Heart left ventricle (tissue), 13 donors: ENCODE results near the gene TBKBP1.

Source experiments
- POLR2A ChIP-seq, 2 donors: fragments of 450-650 bp; IDR thresholded peaks; one replicate each; pipeline ENCODE4 v1.6.1; 2017; ENCODE audit warnings: antibody characterized with exemption in 2 of 2, mild to moderate bottlenecking in 2 of 2, moderate library complexity in 2 of 2
- TF ChIP-seq, protein P1 (sequence below), 12 donors: fragments of 200-600 bp; sonication (generic) in 4 of 12; IDR thresholded peaks; one replicate each; pipeline versions ENCODE4 v1.5.0 to v1.8.0; 2018 to 2022; ENCODE audit warnings: antibody characterized with exemption in 12 of 12, mild to moderate bottlenecking in 5 of 12
- donor health status: ischemic (EF 13 %, LVEDD 7.1; RV severe dilation, severe dysfunction).
- donor health status: DM: no; HTN: yes; CAD: no.
- donor health status: DM: no; HTN: no; CAD: no.
- donor health status: ischemic (EF 25% LVEDD 6.9; RV normal size, moderate dysfunction).
- donor health status: ischemic (EF 25% LVEDD 5.7; RV mildly dilated, moderate dysfunction).
- donor health status: ischemic (EF 35%, LVEDD 5.7; RV mildly dilated, moderate dysfunction).
- donor health status: nonischemic (EF 11% LVEDD 7.7; RV severe dilation, severe dysfunction).
- donor health status: DM: yes; HTN: yes; CAD: no.
- donor health status: PGD.
- donor health status: ischemic (EF 29% LVEDD 5.4; RV normal size, mild dysfunction).
- donor health status: nonischemic (EF 23%, LVEDD 6.1; RV moderate dilation, normal function).

DNA sequence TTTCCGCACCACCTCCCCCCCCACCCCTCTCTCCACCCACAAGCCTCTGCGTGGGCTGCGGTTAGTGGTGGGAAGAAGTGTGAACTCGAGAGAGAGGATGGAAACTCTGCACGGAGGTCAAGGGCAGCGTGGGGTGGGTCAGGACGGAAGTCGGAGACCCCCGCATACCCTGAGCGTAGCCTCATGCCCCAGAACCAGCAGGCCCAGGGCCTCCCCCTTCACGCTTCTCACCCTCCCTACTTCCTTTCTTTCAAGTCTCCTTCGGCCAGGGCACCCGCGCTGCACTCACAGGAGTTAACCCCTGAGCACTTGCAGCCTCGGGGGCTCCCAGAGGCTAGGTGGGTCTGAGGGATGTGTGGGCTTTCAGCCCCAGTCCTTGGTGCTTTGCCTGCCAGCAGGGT, 9.2 kb downstream of the TBKBP1 start:
- TF ChIP-seq, protein P1, sequence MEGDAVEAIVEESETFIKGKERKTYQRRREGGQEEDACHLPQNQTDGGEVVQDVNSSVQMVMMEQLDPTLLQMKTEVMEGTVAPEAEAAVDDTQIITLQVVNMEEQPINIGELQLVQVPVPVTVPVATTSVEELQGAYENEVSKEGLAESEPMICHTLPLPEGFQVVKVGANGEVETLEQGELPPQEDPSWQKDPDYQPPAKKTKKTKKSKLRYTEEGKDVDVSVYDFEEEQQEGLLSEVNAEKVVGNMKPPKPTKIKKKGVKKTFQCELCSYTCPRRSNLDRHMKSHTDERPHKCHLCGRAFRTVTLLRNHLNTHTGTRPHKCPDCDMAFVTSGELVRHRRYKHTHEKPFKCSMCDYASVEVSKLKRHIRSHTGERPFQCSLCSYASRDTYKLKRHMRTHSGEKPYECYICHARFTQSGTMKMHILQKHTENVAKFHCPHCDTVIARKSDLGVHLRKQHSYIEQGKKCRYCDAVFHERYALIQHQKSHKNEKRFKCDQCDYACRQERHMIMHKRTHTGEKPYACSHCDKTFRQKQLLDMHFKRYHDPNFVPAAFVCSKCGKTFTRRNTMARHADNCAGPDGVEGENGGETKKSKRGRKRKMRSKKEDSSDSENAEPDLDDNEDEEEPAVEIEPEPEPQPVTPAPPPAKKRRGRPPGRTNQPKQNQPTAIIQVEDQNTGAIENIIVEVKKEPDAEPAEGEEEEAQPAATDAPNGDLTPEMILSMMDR (IDR thresholded peaks at IDR 0.05) = no peak
- TF ChIP-seq POLR2A (IDR thresholded peaks at IDR 0.05) = no peak
